Tibial nerve (tissue), 4 donors: ENCODE results near the gene VARS2.

Experiments used
- EP300 ChIP-seq, 2 donors: sonication (generic); formaldehyde crosslinking; IDR thresholded peaks; one replicate each; pipeline ENCODE4 v1.6.1; 2017; ENCODE audit warnings: antibody characterized with exemption in 2 of 2, mild to moderate bottlenecking in 1 of 2
- POLR2A ChIP-seq, 2 donors: fragments of 450-650 bp; IDR thresholded peaks; one replicate each; pipeline ENCODE4 v1.6.1; 2017; ENCODE audit warnings: antibody characterized with exemption in 2 of 2, mild to moderate bottlenecking in 2 of 2, moderate library complexity in 2 of 2
- TF ChIP-seq, protein P1 (sequence below), 5 experiments: fragments of 200-600 bp in 3 of 5; fragments of 450-650 bp in 2 of 5; sonication (generic) in 3 of 5; IDR thresholded peaks; one replicate each; pipeline ENCODE4 v1.5.1; 2016 to 2019; ENCODE audit warnings: antibody characterized with exemption in 5 of 5, mild to moderate bottlenecking in 3 of 5, moderate library complexity in 2 of 5

DNA sequence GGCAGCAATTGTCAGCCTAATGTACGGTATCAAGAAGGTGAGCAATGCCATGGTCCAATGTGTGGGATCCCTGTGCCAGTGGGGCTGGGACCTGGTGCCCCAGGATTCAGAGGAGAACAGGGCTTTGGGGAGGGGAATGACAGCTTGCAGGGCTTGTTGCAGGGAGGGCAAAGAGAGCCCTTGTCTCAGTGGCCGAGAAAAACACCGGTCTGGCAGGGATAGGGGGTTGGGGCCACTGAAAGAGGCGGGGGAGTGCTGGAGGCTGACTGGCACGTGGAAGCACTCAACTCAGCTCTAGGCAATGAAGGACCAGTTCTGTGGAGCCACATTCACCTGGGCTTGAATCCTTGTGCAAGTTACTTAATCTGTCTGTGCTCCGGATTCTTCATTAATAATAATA is 23.2 kb downstream of the VARS2 start:
- no peak for TF ChIP-seq POLR2A (IDR thresholded peaks at IDR 0.05)
- TF ChIP-seq, protein P1, sequence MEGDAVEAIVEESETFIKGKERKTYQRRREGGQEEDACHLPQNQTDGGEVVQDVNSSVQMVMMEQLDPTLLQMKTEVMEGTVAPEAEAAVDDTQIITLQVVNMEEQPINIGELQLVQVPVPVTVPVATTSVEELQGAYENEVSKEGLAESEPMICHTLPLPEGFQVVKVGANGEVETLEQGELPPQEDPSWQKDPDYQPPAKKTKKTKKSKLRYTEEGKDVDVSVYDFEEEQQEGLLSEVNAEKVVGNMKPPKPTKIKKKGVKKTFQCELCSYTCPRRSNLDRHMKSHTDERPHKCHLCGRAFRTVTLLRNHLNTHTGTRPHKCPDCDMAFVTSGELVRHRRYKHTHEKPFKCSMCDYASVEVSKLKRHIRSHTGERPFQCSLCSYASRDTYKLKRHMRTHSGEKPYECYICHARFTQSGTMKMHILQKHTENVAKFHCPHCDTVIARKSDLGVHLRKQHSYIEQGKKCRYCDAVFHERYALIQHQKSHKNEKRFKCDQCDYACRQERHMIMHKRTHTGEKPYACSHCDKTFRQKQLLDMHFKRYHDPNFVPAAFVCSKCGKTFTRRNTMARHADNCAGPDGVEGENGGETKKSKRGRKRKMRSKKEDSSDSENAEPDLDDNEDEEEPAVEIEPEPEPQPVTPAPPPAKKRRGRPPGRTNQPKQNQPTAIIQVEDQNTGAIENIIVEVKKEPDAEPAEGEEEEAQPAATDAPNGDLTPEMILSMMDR (IDR thresholded peaks at IDR 0.05): no peak
- TF ChIP-seq EP300 (IDR thresholded peaks at IDR 0.05): no peak
